Testis (tissue), 3 donors: ENCODE data around the gene HYPK. TPM values are rescaled to one million over a fixed set of nuclear protein-coding genes. Genes with fewer than 3 reads are reported as not detected.

Experiments
- DNase-seq: peaks from one replicate; pipeline ENCODE4 v3.0.0-alpha.2; 2019
- H3K27ac ChIP-seq, 2 donors: fragments of 200-600 bp; sonication (generic); one replicate each; pipeline ENCODE4 v1.5.1; 2019
- H3K27me3 ChIP-seq: fragments of 200-600 bp; sonication (generic); one replicate; pipeline ENCODE4 v1.5.1; 2019
- H3K36me3 ChIP-seq: fragments of 200-600 bp; sonication (generic); one replicate; pipeline ENCODE4 v1.5.1; 2017; ENCODE audit warnings: low read depth; ENCODE audit errors: missing control alignments
- H3K4me1 ChIP-seq: fragments of 200-600 bp; sonication (generic); one replicate; pipeline ENCODE4 v1.5.1; 2019
- H3K4me3 ChIP-seq, 2 donors: fragments of 200-600 bp; sonication (generic); one replicate each; pipeline ENCODE4 v1.5.1; 2017 to 2019
- H3K9me3 ChIP-seq: fragments of 200-600 bp; sonication (generic); one replicate; pipeline ENCODE4 v1.5.1; 2017
- CTCF ChIP-seq, 3 experiments: fragments of 450-650 bp in 2 of 3; fragments of 200-600 bp in 1 of 3; sonication (generic) in 1 of 3; IDR thresholded peaks; one replicate each; pipeline ENCODE4 v1.5.1; 2016 to 2019; ENCODE audit warnings: antibody characterized with exemption in 3 of 3, mild to moderate bottlenecking in 2 of 3, moderate library complexity in 1 of 3
- POLR2A ChIP-seq: fragments of 450-650 bp; IDR thresholded peaks from one replicate; pipeline ENCODE4 v1.6.1; 2017; ENCODE audit warnings: antibody characterized with exemption, mild to moderate bottlenecking, moderate library complexity
- WGBS, 2 donors: methylation state at CpG; one replicate each; pipeline ENCODE4 v1.1.5; 2018; 5-methylcytosine and 5-hydroxymethylcytosine counted together
- intact Hi-C: fragments of 100-400 bp; cut with DNase I; formaldehyde crosslinking; loops from one replicate; pipeline ENCODE4 v1.15.1; 2023; ENCODE audit warnings: low total_unique reads
- microRNA counts, 2 donors: library from miRNA; unstranded; fragments of <30 nt; microRNA quantifications; one replicate each; lab custom pipeline; 2016
- microRNA-seq, 2 donors: library from miRNA; unstranded; fragments of <30 nt; microRNA quantifications; one replicate each; pipeline ENCODE4, GENCODE V29; 2016; ENCODE audit warnings: borderline number of aligned reads in 2 of 2, borderline replicate concordance in 1 of 2
- polyA plus RNA-seq: library from polyadenylated mRNA; stranded (reverse); fragments of 350-450 nt; fragmentation: Illumina TruSeq; extraction: RNeasy Lipid Tissue Mini Kit (QIAGEN cat#74804); gene quantifications from one replicate; pipeline ENCODE4 v1.2.3, GENCODE V29; 2014; ENCODE audit warnings: low read depth, low replicate concordance; ENCODE audit not compliant: insufficient read depth
- small RNA-seq, 2 donors: library from RNA; depleted of rRNA; stranded (forward); fragments of <200 nt; gene quantifications; one replicate each; pipeline ENCODE3, GENCODE V24; 2016
- total RNA-seq, 2 donors: library from RNA; depleted of rRNA; stranded (reverse); fragments of >200 nt; gene quantifications; one replicate each; pipeline ENCODE4 v1.2.3, GENCODE V29; 2016

The HYPK gene
- total and polyA plus RNA-seq, 3 donors from 2014 or later: 9.6 to 35.7 (median 15.4) TPM

- H3K4me1 ChIP-seq: no peaks in the 10 kb centered on the region
- WGBS, 2 donors: 95 to 96% methylated on average over 3 of the region's 3 CpGs
- H3K9me3 ChIP-seq: no peaks in the 10 kb centered on the region
- DNase-seq: no peak
- H3K27me3 ChIP-seq: no peaks in the 10 kb centered on the region
- H3K4me3 ChIP-seq: no peak overlapping the region
- TF ChIP-seq CTCF (IDR thresholded peaks at IDR 0.05) (no peak), POLR2A (no peak)
- H3K36me3 ChIP-seq: no peaks in the 10 kb centered on the region
- no peak overlapping the region for H3K27ac ChIP-seq
- intact Hi-C loops: no loop called here
Observed at GRCh38 chr15:43851251-43851650, 50.9 kb downstream of the HYPK start.

DNA sequence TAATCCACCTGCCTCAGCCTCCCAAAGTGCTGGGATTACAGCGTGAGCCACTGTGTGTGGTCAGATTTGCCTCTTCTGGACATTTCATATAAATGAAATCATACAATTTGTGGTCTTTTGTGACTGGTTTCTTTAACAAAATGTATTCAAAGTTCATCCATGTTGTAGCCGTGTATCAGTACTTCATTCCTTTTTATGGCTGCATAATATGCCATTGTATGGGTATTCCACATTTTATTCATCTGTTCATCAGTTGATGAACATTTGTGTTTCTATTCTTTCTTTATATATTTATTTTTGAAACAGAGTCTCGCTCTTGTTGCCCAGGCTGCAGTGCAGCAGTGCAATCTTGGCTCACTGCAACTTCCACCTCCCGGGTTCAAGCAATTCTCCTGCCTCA, 52.2 kb downstream of the HYPK start:
- no peaks in the 10 kb centered on the region for H3K4me1 ChIP-seq
- WGBS, 2 donors: 93 to 94% methylated on average over 4 of the region's 4 CpGs
- no peak overlapping the region for H3K27ac ChIP-seq
- no peak for DNase-seq
- TF ChIP-seq POLR2A: no peak
- TF ChIP-seq CTCF (IDR thresholded peaks at IDR 0.05): no peak
- H3K36me3 ChIP-seq: no peaks in the 10 kb centered on the region
- H3K27me3 ChIP-seq: no peaks in the 10 kb centered on the region
- intact Hi-C loops: no loop called here
- H3K9me3 ChIP-seq: no peaks in the 10 kb centered on the region
- no peak overlapping the region for H3K4me3 ChIP-seq

MicroRNA genes within 50 kb of the gene (microRNA counts, 767-probe panel; counts per million panel counts)
- 0 to 152 counts per million in 2 donors for microRNA hsa-miR-1282 (lab: Ali Mortazavi, UCI)

Small RNA genes within 50 kb of the gene (microRNA-seq; reads per million reads assigned to microRNA genes)
- gene MIR1282: 0 to 0.69 reads per million in 2 donors

Small RNA genes within 50 kb of the gene (small RNA-seq; reads per million reads assigned to genes)
- gene MIR1282: 0 reads per million in 2 donors

Other genes starting within 250 kb of the HYPK start
- gene PPIP5K1, start 210.4 kb upstream of the HYPK start, total RNA-seq: 100 to 1,000 TPM; 138 to 165 TPM
- 44.9 TPM for gene PPIP5K1, start 210.4 kb upstream of the HYPK start, polyA plus RNA-seq
- gene CKMT1B, start 206.6 kb upstream of the HYPK start, total RNA-seq: under 1 TPM in 1 of 2 donors, not detected in 1; 0.56 TPM
- gene CKMT1B, start 206.6 kb upstream of the HYPK start, polyA plus RNA-seq: 0.57 TPM
- gene STRC, start 181.8 kb upstream of the HYPK start, total RNA-seq: 10 to 100 TPM; 10.1 to 20.1 TPM
- 10.6 TPM for gene STRC, start 181.8 kb upstream of the HYPK start, polyA plus RNA-seq
- gene CATSPER2, start 151.8 kb upstream of the HYPK start, total RNA-seq: 10 to 100 TPM; 29.7 to 49.6 TPM
- gene CATSPER2, start 151.8 kb upstream of the HYPK start, polyA plus RNA-seq: 59.0 TPM
- gene CKMT1A, start 106.7 kb upstream of the HYPK start, total RNA-seq: 1 to 10 TPM in 1 of 2 donors, under 1 TPM in 1; 0.68 to 1.2 TPM
- 1.4 TPM for gene CKMT1A, start 106.7 kb upstream of the HYPK start, polyA plus RNA-seq
- 100 to 1,000 TPM; 113 to 120 TPM for gene PDIA3, start 54.2 kb upstream of the HYPK start, total RNA-seq
- 373 TPM for gene PDIA3, start 54.2 kb upstream of the HYPK start, polyA plus RNA-seq
- gene ELL3, start 23.6 kb upstream of the HYPK start, total RNA-seq: 10 to 100 TPM; 16.9 to 18.6 TPM
- gene ELL3, start 23.6 kb upstream of the HYPK start, polyA plus RNA-seq: 66.3 TPM
- gene SERF2, start 8.3 kb upstream of the HYPK start, total RNA-seq: 100 to 1,000 TPM; 823 to 834 TPM
- 745 TPM for gene SERF2, start 8.3 kb upstream of the HYPK start, polyA plus RNA-seq
- 10 to 100 TPM in 1 of 2 donors, 1 to 10 TPM in 1; 7.0 to 11.7 TPM for gene SERINC4, start 379 bp upstream of the HYPK start, total RNA-seq
- 11.7 TPM for gene SERINC4, start 379 bp upstream of the HYPK start, polyA plus RNA-seq
- 10 to 100 TPM; 22.5 to 28.6 TPM for gene MFAP1, start 24.1 kb downstream of the HYPK start, total RNA-seq
- gene MFAP1, start 24.1 kb downstream of the HYPK start, polyA plus RNA-seq: 29.2 TPM
- gene WDR76, start 26.4 kb downstream of the HYPK start, total RNA-seq: 10 to 100 TPM in 1 of 2 donors, 1 to 10 TPM in 1; 7.9 to 16.9 TPM
- gene WDR76, start 26.4 kb downstream of the HYPK start, polyA plus RNA-seq: 9.5 TPM